ENCODE measurements around the gene CHST3.

CHST3 gene

GRCh38 chr10:72011016-72011415, 46.8 kb downstream of the CHST3 start:
- no peak for ATAC-seq (ENCODE audit: low read depth)
- Histone ChIP-seq H3K36me3 (ENCODE audit: low read depth) (peaks cover 36% of the 10 kb centered on the region), H3K27ac (ENCODE audit: poor library complexity, severe bottlenecking) (no peak overlapping the region), H3K9me3 (ENCODE audit: severe bottlenecking) (no peaks in the 10 kb centered on the region), H3K27me3 (ENCODE audit: insufficient read depth, poor library complexity, severe bottlenecking) (no peaks in the 10 kb centered on the region), H3K4me3 (ENCODE audit: severe bottlenecking) (no peak overlapping the region), H3K4me1 (ENCODE audit: insufficient read depth, poor library complexity, severe bottlenecking) (peaks cover 22% of the 10 kb centered on the region)
- no peak for TF ChIP-seq CTCF (IDR thresholded peaks at IDR 0.05; ENCODE audit: poor library complexity, severe bottlenecking)
- DNase-seq (ENCODE audit: low spot score) = no peak

GRCh38 chr10:72011468-72011867, 47.3 kb downstream of the CHST3 start:
- Histone ChIP-seq H3K9me3 (ENCODE audit: severe bottlenecking) (no peaks in the 10 kb centered on the region), H3K4me1 (ENCODE audit: insufficient read depth, poor library complexity, severe bottlenecking) (peaks cover 22% of the 10 kb centered on the region), H3K36me3 (ENCODE audit: low read depth) (peaks cover 36% of the 10 kb centered on the region), H3K4me3 (ENCODE audit: severe bottlenecking) (no peak overlapping the region), H3K27ac (ENCODE audit: poor library complexity, severe bottlenecking) (no peak overlapping the region), H3K27me3 (ENCODE audit: insufficient read depth, poor library complexity, severe bottlenecking) (no peaks in the 10 kb centered on the region)
- ATAC-seq (ENCODE audit: low read depth) (no peak), DNase-seq (ENCODE audit: low spot score) (no peak)
- TF ChIP-seq CTCF (IDR thresholded peaks at IDR 0.05; ENCODE audit: poor library complexity, severe bottlenecking) = no peak

GRCh38 chr10:72011976-72012512, 47.8 kb downstream of the CHST3 start:
- Histone ChIP-seq H3K27ac (ENCODE audit: poor library complexity, severe bottlenecking) (no peak overlapping the region), H3K4me3 (ENCODE audit: severe bottlenecking) (no peak overlapping the region), H3K4me1 (ENCODE audit: insufficient read depth, poor library complexity, severe bottlenecking) (peaks cover 22% of the 10 kb centered on the region), H3K27me3 (ENCODE audit: insufficient read depth, poor library complexity, severe bottlenecking) (no peaks in the 10 kb centered on the region), H3K36me3 (ENCODE audit: low read depth) (peaks cover 33% of the 10 kb centered on the region), H3K9me3 (ENCODE audit: severe bottlenecking) (no peaks in the 10 kb centered on the region)
- TF ChIP-seq CTCF (IDR thresholded peaks at IDR 0.05; ENCODE audit: poor library complexity, severe bottlenecking) = no peak
- DNase-seq (ENCODE audit: low spot score) (no peak), ATAC-seq (ENCODE audit: low read depth) (no peak)

- Histone ChIP-seq H3K36me3 (ENCODE audit: low read depth) (peaks cover 27% of the 10 kb centered on the region), H3K27ac (ENCODE audit: poor library complexity, severe bottlenecking) (no peak overlapping the region), H3K9me3 (ENCODE audit: severe bottlenecking) (no peaks in the 10 kb centered on the region), H3K4me1 (ENCODE audit: insufficient read depth, poor library complexity, severe bottlenecking) (peaks cover 22% of the 10 kb centered on the region), H3K4me3 (ENCODE audit: severe bottlenecking) (no peak overlapping the region), H3K27me3 (ENCODE audit: insufficient read depth, poor library complexity, severe bottlenecking) (no peaks in the 10 kb centered on the region)
- no peak for ATAC-seq (ENCODE audit: low read depth)
- DNase-seq (ENCODE audit: low spot score) = no peak
- TF ChIP-seq CTCF (IDR thresholded peaks at IDR 0.05; ENCODE audit: poor library complexity, severe bottlenecking) = no peak
Measured at GRCh38 chr10:72012796-72013195, 48.6 kb downstream of the CHST3 start.

- no peak overlapping the region for H3K27ac ChIP-seq (ENCODE audit: poor library complexity, severe bottlenecking)
- DNase-seq (ENCODE audit: low spot score) = no peak
- H3K9me3 ChIP-seq (ENCODE audit: severe bottlenecking) = no peaks in the 10 kb centered on the region
- peaks cover 21% of the 10 kb centered on the region for H3K36me3 ChIP-seq (ENCODE audit: low read depth)
- no peak overlapping the region for H3K4me3 ChIP-seq (ENCODE audit: severe bottlenecking)
- no peaks in the 10 kb centered on the region for H3K27me3 ChIP-seq (ENCODE audit: insufficient read depth, poor library complexity, severe bottlenecking)
- TF ChIP-seq CTCF (IDR thresholded peaks at IDR 0.05; ENCODE audit: poor library complexity, severe bottlenecking) = no peak
- H3K4me1 ChIP-seq (ENCODE audit: insufficient read depth, poor library complexity, severe bottlenecking) = peaks cover 19% of the 10 kb centered on the region
- ATAC-seq (ENCODE audit: low read depth) = no peak
Measured at GRCh38 chr10:72013202-72013945, 49.2 kb downstream of the CHST3 start.

Measured in RWPE2 (cell line).